ENCODE data around the gene ABCC4. TPM values are rescaled to one million over a fixed set of nuclear protein-coding genes. Genes with fewer than 3 reads are reported as not detected.
A peak's percentile ranks its signal among the peaks of the same experiment; 100 is the strongest.

Gene ABCC4
- total and polyA plus RNA-seq, 2 experiments from 2014 or later: 9.8 to 23.3 TPM

GRCh38 chr13:95284436-95284835 is 16.8 kb downstream of the ABCC4 start:
- no peak overlapping the region for H2AFZ ChIP-seq
- WGBS (ENCODE audit: low lambda C conversion rate, missing lambda C conversion rate): 92% methylated on average over 4 of the region's 4 CpGs
- H3K36me3 ChIP-seq (replicated peaks; ENCODE audit: insufficient read depth, low read depth): no peaks in the 10 kb centered on the region
- no peaks in the 10 kb centered on the region for H3K4me1 ChIP-seq (ENCODE audit: insufficient read depth)
- H3K9me2 ChIP-seq (replicated peaks; ENCODE audit: insufficient read depth): no peaks in the 10 kb centered on the region
- no peaks in the 10 kb centered on the region for H3K27me3 ChIP-seq
- no peaks in the 10 kb centered on the region for H4K20me1 ChIP-seq (ENCODE audit: insufficient read depth, poor library complexity, severe bottlenecking)
- no peak overlapping the region for H3K4me3 ChIP-seq
- no peak for DNase-seq (ENCODE audit: low spot score)
- H3K79me2 ChIP-seq: peaks cover 43% of the 10 kb centered on the region
- H3K27ac ChIP-seq: no peak overlapping the region
- H3K4me2 ChIP-seq: no peak overlapping the region
- TF ChIP-seq EZH2phosphoT487 (IDR thresholded peaks at IDR 0.05; ENCODE audit: low read depth, severe bottlenecking, unreplicated experiment) (no peak), CTCF (IDR thresholded peaks at IDR 0.05; ENCODE audit: poor library complexity) (no peak), EZH2 (IDR thresholded peaks at IDR 0.05; ENCODE audit: borderline replicate concordance) (no peak)
- H3K9me3 ChIP-seq (ENCODE audit: low read depth): no peaks in the 10 kb centered on the region

DNA sequence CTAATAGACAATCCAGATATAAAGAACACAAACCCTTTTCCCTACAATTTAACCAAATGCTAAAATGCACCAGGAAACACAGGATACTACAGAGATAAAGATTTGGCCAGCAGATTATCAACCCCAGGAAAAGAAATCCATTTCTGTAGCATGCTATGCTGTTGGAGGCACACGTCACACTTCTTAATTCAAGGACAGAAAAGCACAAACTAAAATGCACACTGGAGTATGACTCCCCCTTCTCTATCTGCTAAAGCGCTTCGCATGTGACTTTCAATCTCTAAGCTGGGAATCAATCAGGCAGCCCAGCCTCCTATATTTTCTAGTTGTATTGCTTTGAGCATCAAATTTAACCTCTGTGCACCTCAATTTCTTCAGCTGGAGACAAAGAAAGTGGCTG is 22.2 kb downstream of the ABCC4 start:
- no peaks in the 10 kb centered on the region for H3K9me2 ChIP-seq (replicated peaks; ENCODE audit: insufficient read depth)
- H2AFZ ChIP-seq: no peak overlapping the region
- 92% methylated on average over 3 of the region's 3 CpGs for WGBS (ENCODE audit: low lambda C conversion rate, missing lambda C conversion rate)
- H4K20me1 ChIP-seq (ENCODE audit: insufficient read depth, poor library complexity, severe bottlenecking): no peaks in the 10 kb centered on the region
- DNase-seq (ENCODE audit: low spot score): no peak
- H3K36me3 ChIP-seq (replicated peaks; ENCODE audit: insufficient read depth, low read depth): no peaks in the 10 kb centered on the region
- H3K4me1 ChIP-seq (ENCODE audit: insufficient read depth): peaks cover 24% of the 10 kb centered on the region
- H3K4me3 ChIP-seq: no peak overlapping the region
- H3K27ac ChIP-seq: no peak overlapping the region
- no peak overlapping the region for H3K4me2 ChIP-seq
- no peaks in the 10 kb centered on the region for H3K27me3 ChIP-seq
- H3K79me2 ChIP-seq: peaks cover 36% of the 10 kb centered on the region
- TF ChIP-seq EZH2 (IDR thresholded peaks at IDR 0.05; ENCODE audit: borderline replicate concordance) (no peak), CTCF (IDR thresholded peaks at IDR 0.05; ENCODE audit: poor library complexity) (no peak), EZH2phosphoT487 (IDR thresholded peaks at IDR 0.05; ENCODE audit: low read depth, severe bottlenecking, unreplicated experiment) (no peak)
- H3K9me3 ChIP-seq (ENCODE audit: low read depth): no peaks in the 10 kb centered on the region

- TF ChIP-seq CTCF (IDR thresholded peaks at IDR 0.05; ENCODE audit: poor library complexity) (no peak), EZH2 (IDR thresholded peaks at IDR 0.05; ENCODE audit: borderline replicate concordance) (no peak), EZH2phosphoT487 (IDR thresholded peaks at IDR 0.05; ENCODE audit: low read depth, severe bottlenecking, unreplicated experiment) (no peak)
- Histone ChIP-seq H3K27me3 (no peaks in the 10 kb centered on the region), H3K36me3 (replicated peaks; ENCODE audit: insufficient read depth, low read depth) (no peaks in the 10 kb centered on the region), H3K9me3 (ENCODE audit: low read depth) (no peaks in the 10 kb centered on the region), H3K27ac (peak overlapping the region; percentile 78), H2AFZ (no peak overlapping the region), H3K9me2 (replicated peaks; ENCODE audit: insufficient read depth) (no peaks in the 10 kb centered on the region), H3K4me1 (ENCODE audit: insufficient read depth) (peaks cover 38% of the 10 kb centered on the region), H3K79me2 (peaks cover 41% of the 10 kb centered on the region), H4K20me1 (ENCODE audit: insufficient read depth, poor library complexity, severe bottlenecking) (no peaks in the 10 kb centered on the region), H3K4me2 (peak overlapping the region; percentile 46), H3K4me3 (no peak overlapping the region)
- DNase-seq (ENCODE audit: low spot score): no peak
- WGBS (ENCODE audit: low lambda C conversion rate, missing lambda C conversion rate): 71% methylated on average over 4 of the region's 4 CpGs
These were observed 25.2 kb downstream of the ABCC4 start for GRCh38 chr13:95276037-95276505.

Measured in hepatocyte (in vitro differentiated cells).